GM19324 (cell line): Measurements from ENCODE around the gene RAB15.

Experiments
- ATAC-seq: cut with Tn5 transposase; IDR thresholded peaks from one replicate; pipeline ENCODE4 v1.9.1; 2021; ENCODE audit warnings: mild to moderate bottlenecking, moderate library complexity; ENCODE audit not compliant: unreplicated experiment, low FRiP score

Gene RAB15

DNA sequence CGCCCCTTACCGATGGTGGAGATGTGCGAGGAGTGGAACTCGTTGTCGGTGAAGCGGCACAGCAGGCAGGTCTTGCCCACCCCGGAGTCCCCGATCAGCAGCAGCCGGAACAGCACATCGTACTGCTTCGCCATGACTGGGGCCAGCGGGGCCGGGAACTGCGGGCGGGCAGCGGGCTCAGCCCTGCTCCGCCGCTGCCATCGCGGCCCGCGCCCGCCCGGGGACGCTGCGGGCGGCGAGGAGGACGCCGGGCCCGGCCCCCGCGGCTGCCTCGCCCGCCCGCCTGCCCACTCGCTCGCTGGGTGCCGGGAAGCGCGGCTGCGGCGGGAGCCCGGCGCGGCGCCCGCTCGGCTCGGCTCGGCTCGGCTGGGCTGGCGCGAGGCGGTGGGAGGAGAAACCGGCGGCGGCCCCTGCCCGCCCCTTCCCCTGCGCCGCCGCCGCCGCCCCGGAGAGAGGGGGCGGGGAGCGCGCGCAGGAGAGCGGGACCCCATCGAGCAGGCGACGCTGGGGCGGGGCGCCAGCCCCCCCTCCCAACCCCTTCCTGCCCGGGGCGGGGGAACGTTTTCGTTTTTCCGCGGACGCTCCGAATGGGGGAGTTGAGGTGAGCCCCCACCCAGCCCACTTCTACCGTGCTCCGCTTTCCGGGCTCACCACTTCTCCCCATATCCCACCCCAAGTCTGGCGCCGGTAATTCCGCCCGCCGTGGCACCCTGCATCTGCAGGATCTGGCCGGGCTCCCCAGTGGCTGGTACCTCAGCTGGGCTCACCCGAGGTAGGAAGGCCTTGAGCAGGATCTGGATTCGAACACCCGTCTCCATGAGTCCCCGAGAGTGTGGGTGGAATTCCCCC is at the start of gene RAB15:
RAB15 (minus strand) TSS at position 394 of the 849 bp plus-strand sequence; CDS start at position 134, 260 bp downstream.
- ATAC-seq: no peak

DNA sequence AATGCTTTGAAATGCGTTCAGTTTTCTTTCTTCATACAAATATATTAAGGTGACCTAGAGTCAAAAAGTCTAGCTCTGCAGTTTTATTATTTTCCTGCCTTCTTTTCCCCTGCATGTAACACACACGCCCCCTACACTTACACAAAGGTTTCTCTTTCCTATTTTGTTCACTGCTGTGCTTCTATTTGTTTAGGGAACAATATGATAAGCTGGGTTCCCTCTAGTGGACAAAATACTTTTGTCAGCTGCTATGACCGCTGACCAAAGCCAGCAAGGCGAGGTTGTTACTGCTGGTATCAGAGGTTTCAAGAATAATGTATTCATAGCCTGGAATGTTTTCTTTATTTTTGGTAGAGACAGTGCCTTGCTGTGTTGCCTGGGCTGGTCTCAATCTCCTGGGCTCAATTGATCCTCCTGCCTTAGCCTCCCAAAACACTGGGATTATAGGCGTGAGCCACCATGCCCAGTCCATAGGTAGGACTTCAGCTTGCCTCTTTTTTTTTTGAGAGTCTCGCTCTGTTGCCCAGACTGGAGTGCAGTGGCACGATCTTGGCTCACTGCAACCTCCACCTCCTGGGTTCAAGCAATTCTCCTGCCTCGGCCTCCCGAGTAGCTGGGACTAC is 47.9 kb upstream of the RAB15 start:
- no peak for ATAC-seq

DNA sequence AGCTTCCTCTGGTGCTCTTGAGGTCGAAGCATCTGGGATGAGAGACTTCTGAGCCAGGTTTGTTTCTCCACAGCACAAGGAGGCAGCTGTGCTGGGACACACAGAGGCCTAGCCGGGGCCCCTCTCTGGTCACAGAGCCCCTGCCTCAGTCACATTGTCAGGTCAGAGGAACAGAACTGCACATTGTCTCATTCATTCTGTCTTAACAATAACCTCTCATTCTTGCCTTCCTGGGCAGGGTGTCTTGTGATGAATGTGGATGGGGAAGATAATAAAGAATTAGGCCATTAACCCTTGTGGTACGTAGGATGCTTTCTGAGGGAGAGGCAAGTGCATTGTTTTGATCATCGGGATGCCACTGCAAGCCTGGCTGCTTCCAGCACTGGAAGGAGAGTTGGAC is 44.3 kb upstream of the RAB15 start:
- ATAC-seq: no peak

DNA sequence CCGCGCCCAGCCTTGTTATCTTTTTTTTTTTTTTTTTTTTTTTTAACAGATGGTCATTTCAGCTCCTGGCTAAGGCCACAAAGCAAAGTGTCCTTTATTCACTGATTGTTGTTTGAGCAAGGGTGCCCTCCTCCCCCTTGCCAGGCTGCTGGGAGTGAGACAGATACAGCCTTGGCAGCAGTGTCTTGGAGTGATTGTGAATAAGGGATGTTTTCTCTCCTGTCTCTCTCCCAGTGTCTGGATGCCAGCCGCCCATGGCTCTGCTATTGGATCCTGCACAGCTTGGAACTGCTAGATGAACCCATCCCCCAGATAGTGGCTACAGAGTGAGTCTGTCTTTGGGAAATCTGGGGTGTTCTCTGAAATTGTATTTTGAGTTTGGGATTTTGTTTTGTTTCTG is 43.3 kb upstream of the RAB15 start:
- ATAC-seq: no peak

DNA sequence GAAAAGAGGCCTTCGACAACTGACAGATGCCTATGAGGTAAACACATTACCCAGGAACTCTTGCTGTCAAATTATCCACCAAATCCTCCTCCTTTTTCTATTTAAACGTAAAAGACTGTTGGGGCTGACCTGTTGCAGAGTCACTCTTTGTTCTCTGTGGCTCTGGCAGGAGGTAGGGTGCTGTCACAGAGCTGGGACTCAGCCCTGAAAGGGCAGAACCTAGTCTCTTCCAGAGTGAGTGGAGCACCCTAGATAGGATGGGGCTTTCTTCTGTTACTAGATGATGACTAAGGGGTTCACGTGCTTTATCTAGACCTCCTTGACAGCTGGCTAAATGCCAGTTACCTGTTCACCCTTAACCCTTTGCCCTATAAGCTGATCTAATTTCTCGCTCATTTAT is 40.2 kb upstream of the RAB15 start:
- ATAC-seq: no peak

DNA sequence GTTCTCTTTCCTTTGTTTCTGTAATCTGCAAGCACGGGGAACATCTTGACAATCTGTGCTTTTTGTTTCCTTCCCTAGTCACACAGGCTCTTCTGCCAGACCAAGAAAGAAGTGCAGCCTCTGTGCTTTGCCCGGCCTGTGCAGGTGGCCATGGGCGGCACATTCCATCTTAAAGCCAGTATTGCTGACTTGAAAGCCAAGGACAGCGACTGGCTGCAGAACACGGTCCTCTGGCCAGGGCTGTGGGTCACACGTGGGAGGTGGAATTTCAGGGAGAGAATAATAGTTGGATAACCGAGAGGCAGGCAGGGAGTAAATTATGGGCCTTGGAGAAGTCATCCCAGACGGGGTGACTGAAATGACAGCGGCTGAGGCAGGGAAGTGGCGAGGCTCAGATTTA is 39.4 kb upstream of the RAB15 start:
- ATAC-seq: no peak

DNA sequence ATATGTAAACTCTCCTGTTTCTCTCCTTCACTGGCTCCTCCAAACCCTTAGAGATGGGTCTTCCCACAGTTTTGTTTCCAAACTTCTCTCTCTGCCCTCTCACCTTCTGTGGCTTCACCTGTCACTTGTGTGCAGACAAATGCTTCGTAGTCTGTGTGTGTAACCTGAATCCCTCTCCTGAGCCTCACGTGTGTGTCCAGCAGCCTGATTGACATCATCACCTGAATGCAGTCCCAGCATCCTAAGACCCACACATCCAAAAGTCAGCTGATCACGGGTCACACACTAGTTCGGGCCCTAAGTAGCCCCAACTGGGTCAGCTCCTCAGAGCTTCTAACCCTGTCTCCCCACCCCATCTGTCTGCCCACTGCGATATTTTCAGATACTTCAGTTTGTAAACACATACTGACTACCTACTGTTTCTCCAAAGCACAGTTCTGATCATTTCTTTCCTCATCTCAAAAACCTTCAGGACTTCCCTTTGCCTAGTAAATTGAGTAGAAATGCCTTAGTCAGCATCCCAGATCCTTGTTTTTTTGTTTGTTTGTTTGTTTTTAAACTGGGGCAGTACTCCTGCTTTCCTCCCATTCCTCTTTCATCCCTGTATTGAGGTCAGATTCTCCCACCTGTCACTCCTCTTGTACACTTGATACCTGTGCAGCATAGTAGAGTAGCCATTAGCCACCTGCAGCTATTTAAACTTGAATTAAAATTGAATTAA is 38.2 kb upstream of the RAB15 start:
- no peak for ATAC-seq

DNA sequence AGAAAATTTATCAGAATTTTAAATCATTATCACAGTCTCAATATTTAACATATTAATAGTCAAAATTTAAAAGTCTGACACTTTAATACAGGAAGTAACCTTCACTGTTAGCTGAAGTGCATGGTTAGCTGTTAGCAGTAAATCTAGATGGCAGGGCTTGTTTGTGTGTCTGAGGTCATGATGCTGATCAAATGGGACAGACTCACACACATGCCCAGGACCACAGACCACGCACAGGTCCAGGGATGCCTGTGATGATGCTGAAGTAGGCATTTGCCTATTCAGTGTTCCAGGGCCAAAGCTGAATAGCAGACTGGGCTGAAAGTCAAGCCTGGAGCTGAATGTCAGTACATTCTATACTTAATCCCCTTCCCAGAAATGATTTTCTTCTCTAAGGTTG is 35.1 kb upstream of the RAB15 start:
- no peak for ATAC-seq

DNA sequence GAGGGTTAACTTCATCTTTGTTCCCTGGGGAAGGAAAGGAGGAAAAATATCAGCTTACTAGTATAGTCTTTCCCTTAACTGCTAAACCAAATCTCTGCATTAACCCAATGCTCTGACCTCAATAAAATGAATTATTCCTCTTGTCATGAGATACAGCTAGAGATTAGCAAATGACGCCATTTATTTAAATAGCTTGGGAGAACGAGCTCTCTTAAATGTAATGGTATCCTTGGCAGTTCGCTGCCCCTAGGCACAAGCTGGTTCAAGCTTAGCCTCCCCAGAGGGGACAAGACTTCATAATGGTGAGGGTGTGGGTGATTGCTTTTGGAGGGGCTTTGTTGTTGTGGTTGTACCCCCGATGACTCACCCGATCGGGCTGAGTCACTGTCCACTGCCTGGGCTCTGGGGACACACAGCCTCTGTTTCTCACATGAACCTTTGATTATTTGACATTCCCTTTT is 34.2 kb upstream of the RAB15 start:
- ATAC-seq: no peak

DNA sequence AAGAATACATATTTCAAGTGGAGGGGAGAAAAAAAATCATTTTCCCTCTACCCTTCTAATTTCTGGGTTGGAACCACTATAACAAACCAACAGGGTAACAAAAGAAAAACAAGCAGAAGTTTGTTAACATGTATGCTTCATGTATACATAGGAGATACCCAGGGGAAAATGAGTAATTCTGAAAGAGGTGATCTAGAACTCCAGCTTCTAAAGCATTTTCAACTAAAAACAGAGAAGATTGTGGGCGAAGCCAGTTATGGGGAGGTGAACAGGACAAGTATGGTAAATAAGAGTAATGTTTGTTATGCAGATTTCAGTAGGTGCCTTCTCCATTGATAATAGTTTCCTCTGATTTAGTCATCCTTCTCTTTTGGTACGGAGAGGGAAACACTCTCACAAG is 31.3 kb upstream of the RAB15 start:
- no peak for ATAC-seq

DNA sequence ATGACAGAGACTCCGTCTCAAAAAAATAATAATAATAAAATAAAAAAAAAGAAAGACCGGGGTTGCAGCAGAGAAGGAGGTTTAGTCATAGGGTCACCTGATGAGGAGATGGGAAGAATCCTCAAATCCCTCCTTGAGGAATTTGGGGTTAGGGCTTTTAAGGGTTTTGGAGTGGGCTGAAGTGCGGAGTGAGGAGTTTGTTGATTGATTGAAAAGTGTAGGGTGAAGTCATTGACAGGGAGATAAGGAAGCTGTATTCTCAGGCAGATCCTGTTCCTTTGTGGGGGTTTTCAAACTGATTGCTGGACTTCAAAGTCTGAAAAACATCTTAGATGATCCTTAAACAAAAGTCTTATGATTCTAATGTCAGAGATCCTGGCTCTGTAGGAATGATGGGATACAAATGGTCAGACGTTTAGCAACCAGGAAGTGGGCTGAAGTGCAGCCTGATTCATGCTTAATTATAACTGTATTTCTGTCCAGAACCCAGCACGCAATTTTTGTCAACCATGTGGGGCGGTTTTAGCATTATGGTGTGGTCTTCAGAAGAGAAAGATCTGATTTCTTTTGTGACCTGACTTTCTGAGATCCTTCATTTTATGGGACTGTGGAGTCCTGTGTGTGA is 30.6 kb upstream of the RAB15 start:
- ATAC-seq: no peak

DNA sequence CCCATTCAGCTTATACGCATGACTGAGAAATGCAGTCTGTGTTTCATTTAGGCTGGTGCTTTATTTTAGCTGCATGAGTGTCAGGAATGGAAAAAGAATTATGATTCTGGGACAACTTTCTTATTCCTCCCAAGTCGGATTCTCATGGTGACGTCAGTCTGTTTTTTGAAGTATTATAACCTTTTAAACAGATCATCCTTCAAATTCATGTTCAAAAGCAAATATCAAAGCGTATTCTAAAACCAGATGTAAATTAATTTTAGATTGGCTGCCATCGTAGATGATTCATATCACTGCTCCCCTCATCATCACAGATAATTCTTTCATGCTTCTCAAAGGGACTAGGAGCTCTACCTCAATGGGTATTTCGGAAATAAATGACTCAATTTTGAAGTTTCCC is 29.6 kb upstream of the RAB15 start:
- ATAC-seq: no peak

DNA sequence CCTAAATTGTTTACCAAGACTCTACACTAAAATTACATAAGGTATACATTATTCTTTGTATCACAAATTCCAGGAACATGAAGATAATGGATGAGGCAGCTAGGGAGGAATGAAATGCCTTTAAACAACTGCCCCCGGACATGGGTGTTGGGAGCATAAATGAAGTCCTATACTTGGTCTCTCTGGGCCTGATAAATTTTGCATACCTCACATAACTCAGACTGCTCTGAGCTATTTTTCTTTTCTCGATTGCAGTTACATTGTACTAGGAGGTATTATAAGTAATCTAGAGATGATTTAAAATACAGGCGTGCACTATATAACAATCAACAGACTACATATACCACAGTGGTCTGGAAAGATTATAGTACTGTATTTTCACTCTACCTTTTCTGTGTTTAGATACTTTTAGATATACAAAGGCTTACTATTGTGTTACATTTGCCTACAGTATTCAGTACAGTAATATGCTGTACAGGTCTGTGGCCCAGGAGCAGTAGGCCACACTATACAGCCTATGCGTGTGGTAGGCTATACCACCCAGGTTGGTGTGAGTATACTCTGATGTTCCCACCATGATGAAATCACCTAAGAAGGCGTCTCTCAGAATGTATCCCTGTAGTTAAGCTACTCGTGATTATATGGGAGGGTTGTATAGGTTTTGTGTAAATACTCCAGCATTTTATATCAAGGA is 28.9 kb upstream of the RAB15 start:
- ATAC-seq: no peak

DNA sequence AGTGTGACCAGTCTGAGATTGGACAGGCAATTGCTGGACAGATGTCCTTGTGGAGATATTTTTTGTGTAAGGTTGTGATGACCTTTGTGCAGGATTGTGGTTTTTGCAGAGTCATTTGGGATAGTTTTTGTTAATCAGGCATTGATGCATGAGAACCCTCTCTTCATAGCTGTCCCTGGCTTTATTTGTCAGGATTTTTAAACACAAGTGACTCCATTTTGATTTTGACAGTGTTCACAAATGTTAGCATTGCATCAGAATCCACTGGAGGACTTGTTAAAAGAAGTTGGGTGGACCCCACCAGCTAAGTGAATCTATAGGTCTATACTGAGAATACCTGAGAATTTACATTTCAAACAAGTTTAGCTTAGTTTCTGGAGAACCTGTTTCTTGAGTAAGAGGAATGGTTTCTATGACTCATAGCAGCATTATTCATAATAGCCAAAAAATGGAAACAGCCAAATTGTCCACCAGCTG is 26.4 kb upstream of the RAB15 start:
- ATAC-seq: no peak

DNA sequence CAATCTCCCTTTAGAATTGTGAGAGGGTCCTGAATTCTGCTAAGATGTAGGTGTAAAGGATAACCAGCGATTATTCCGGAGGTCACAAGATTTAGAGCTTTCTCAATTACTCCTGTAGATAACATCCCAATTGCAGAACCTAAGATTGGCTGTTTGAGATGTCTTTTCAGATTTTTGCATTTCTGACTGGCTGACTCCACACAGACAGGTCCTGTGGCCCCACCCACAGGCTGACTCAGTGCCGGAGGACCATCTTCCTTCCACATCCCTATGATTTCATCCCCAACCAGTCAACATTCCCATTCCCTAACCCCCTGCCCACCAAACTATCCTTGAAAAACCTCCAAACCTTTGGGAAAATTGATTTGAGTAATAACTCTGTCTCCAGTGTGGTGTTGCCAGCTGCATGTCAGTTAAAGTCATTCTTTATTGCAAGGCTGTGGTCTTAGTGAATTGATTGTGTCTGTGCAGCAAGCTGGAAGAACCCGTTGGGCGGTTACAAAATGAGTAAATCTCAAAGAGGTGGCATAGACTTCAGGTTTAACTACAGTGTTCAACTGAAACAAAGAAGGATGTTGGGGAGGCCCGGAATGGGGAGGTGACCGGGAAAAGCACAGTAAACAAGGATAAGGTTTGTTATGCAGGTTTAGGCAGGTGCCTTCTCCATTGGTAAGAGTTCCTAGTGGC is 25.1 kb upstream of the RAB15 start:
- ATAC-seq: peak; percentile 66

DNA sequence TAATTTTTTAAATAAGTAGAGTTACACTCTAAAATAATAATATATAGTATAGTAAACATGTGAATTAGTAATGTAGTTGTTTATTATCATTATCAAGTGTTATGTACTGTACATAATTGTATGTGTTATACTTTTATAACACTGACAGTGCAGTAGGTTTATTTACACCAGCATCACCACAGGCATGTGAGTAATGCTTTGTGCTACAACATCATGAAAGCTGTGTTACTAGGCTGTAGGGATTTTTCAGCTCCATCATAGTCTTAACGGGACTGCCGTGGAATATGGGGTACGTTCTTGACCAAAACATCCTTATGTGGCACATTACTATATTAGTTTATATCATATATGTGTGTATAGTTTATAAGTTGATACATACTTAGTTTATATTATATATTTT is 23.2 kb upstream of the RAB15 start:
- no peak for ATAC-seq

DNA sequence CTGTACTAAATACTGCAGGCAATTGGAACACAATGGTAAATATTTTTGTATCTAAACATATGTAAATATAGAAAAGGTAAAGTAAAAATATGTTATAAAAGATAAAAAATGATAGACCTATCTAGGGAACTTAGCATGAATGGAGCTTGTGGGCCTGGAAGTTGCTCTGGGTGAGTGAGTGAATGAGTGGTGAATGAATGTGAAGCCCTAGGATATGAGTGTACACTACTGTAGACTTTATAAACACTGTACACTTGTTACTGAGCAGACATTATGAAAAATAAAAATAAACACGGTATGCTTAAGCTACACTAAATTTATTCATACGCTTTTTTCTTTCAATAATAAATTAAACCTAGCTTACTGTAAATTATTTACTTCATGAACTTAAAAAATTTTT is 22.4 kb upstream of the RAB15 start:
- ATAC-seq: no peak

DNA sequence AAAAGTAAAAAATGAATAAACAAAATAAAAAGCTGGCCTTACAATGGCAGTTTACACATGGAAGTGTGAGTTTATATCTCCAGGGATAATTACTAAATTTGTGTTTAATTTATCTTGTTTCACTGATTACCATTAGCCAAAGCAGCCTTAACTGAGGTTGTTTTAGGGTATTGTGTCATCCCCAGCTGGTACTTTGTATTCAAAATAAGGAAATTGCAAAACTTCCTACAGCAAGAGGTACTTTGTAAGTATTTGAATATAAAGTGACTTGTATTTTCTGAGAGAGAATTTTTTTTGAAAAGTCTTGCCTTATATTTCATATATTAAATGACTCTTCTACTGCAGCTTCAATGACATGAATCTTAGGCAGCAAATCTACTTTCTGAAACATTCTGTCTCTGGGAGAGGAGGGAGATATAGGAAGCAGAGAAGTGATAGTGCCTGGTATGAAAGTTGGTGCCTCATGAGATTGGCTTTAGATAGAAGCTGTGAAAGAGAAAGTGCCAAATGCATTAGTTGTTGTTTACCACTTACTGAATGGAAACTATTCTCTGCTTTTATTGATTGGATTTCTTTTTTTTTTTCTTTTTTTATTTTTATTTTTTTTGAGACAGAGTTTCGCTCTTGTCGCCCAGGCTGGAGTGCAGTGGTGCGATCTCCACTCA is 21.3 kb upstream of the RAB15 start:
- ATAC-seq: no peak

DNA sequence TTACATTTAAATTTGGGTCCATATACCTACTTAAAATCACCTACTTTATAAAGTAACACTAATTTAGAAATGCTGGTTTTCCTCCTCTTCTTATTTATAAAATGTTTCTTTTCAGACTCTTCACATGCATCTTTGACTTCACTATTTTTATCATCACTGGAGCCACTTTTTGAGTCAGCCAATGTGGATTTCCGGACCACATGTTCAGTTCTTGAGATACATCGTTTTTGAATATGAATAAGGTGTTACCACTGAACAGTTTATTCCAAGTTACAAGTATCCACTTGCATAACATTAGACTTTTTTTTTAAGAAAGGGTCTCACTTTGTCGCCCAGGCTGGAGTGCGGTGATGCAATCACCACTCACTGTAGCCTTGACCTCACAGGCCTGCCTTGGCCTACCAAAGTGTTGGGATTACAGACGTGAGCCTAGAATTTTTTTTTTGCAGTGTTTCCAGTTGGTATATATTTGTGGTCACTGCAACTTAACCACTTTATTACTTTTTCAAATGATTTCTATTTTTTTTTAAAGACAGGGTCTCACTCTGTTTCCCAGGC is 20.3 kb upstream of the RAB15 start:
- ATAC-seq: no peak
